T47D (cell line): ENCODE measurements around the gene SLC38A4.

ENCODE experiments used
- DNase-seq, 2 experiments: peaks; one replicate each; pipeline versions ENCODE4 v3.0.0 to v3.0.0-alpha.2; 2011 to 2012; ENCODE audit warnings: low read depth in 1 of 2, low spot score in 1 of 2
- JUND ChIP-seq: IDR thresholded peaks from 2 replicates; pipeline ENCODE4 v1.6.1; 2012; ENCODE audit warnings: low read depth
- in situ Hi-C: cut with HindIII; loops from 2 replicates; pipeline ENCODE4 v1.10.0; 2016; ENCODE audit warnings: low sequenced_read_pairs, low pct_unique_long_range_greater_than_20kb

The SLC38A4 gene

GRCh38 chr12:46839232-46839631 is 13.4 kb upstream of the SLC38A4 start:
- DNase-seq, result no peak
- no peak for TF ChIP-seq JUND
- in situ Hi-C loops, result no loop called here

GRCh38 chr12:46835785-46836184 is 10.0 kb upstream of the SLC38A4 start:
- in situ Hi-C loops, result no loop called here
- TF ChIP-seq JUND, result no peak
- no peak for DNase-seq

GRCh38 chr12:46832130-46832704 is 6.4 kb upstream of the SLC38A4 start:
- in situ Hi-C loops, result no loop called here

GRCh38 chr12:46831335-46832129 is 5.7 kb upstream of the SLC38A4 start:
- DNase-seq, result no peak
- TF ChIP-seq JUND, result no peak
- in situ Hi-C loops, result no loop called here

More at GRCh38 chr12:46832130-46832704, 6.4 kb upstream of the SLC38A4 start:
- DNase-seq, result no peak
- no peak for TF ChIP-seq JUND

GRCh38 chr12:46830731-46831334 is 5.0 kb upstream of the SLC38A4 start:
- in situ Hi-C loops, result no loop called here
- no peak for TF ChIP-seq JUND
- no peak for DNase-seq

- in situ Hi-C loops, result no loop called here
- TF ChIP-seq JUND, result no peak
Measured at GRCh38 chr12:46824709-46825108, 1.1 kb downstream of the SLC38A4 start.

GRCh38 chr12:46818642-46819041 is 7.2 kb downstream of the SLC38A4 start:
- DNase-seq, result no peak
- in situ Hi-C loops, result no loop called here
- no peak for TF ChIP-seq JUND

More at GRCh38 chr12:46824709-46825108, 1.1 kb downstream of the SLC38A4 start:
- no peak for DNase-seq

GRCh38 chr12:46815809-46816208 is 10.0 kb downstream of the SLC38A4 start:
- no peak for TF ChIP-seq JUND
- DNase-seq, result no peak
- in situ Hi-C loops, result no loop called here

- in situ Hi-C loops, result no loop called here
- no peak for TF ChIP-seq JUND
- DNase-seq, result no peak
Measured at GRCh38 chr12:46814143-46814542, 11.7 kb downstream of the SLC38A4 start.

- no peak for DNase-seq
- TF ChIP-seq JUND, result no peak
- in situ Hi-C loops, result no loop called here
Measured at GRCh38 chr12:46811185-46811584, 14.6 kb downstream of the SLC38A4 start.

- in situ Hi-C loops, result no loop called here
- TF ChIP-seq JUND, result no peak
- no peak for DNase-seq
Measured at GRCh38 chr12:46808955-46809697, 16.7 kb downstream of the SLC38A4 start.

- DNase-seq, result no peak
- in situ Hi-C loops, result no loop called here
- TF ChIP-seq JUND, result no peak
Measured at GRCh38 chr12:46808317-46808716, 17.5 kb downstream of the SLC38A4 start.
